IPS-18c (cell line): ENCODE results near the gene TMEM167A.

Experiments
- H3K4me3 ChIP-seq: 2 replicates; pipeline ENCODE4 v1.7.0; 2013; ENCODE audit warnings: low read depth, mild to moderate bottlenecking, low read length, moderate library complexity; ENCODE audit not compliant: insufficient read depth
- H3K9me3 ChIP-seq: one replicate; pipeline ENCODE4 v1.6.1; 2013; ENCODE audit warnings: mild to moderate bottlenecking, low read length, moderate library complexity; ENCODE audit not compliant: control insufficient read depth, insufficient read depth

Gene TMEM167A

GRCh38 chr5:83050723-83051340 lies 26.4 kb downstream of the TMEM167A start:
- Histone ChIP-seq H3K4me3 (no peak overlapping the region), H3K9me3 (no peaks in the 10 kb centered on the region)

- Histone ChIP-seq H3K9me3 (no peaks in the 10 kb centered on the region), H3K4me3 (no peak overlapping the region)
These were observed 27.8 kb downstream of the TMEM167A start for GRCh38 chr5:83049370-83049885.

GRCh38 chr5:83048811-83049210 lies 28.4 kb downstream of the TMEM167A start:
- Histone ChIP-seq H3K9me3 (no peaks in the 10 kb centered on the region), H3K4me3 (no peak overlapping the region)

GRCh38 chr5:83048277-83048676 lies 28.9 kb downstream of the TMEM167A start:
- H3K4me3 ChIP-seq, result no peak overlapping the region
- no peaks in the 10 kb centered on the region for H3K9me3 ChIP-seq

GRCh38 chr5:83044926-83045325 lies 32.3 kb downstream of the TMEM167A start:
- no peaks in the 10 kb centered on the region for H3K9me3 ChIP-seq
- H3K4me3 ChIP-seq, result no peak overlapping the region

- no peaks in the 10 kb centered on the region for H3K9me3 ChIP-seq
- H3K4me3 ChIP-seq, result no peak overlapping the region
These were observed 34.7 kb downstream of the TMEM167A start for GRCh38 chr5:83042507-83042906.

- H3K9me3 ChIP-seq, result no peaks in the 10 kb centered on the region
- no peak overlapping the region for H3K4me3 ChIP-seq
These were observed 38.3 kb downstream of the TMEM167A start for GRCh38 chr5:83038924-83039323.

- no peaks in the 10 kb centered on the region for H3K9me3 ChIP-seq
- H3K4me3 ChIP-seq, result no peak overlapping the region
These were observed 40.1 kb downstream of the TMEM167A start for GRCh38 chr5:83036991-83037575.

GRCh38 chr5:83035373-83036100 lies 41.7 kb downstream of the TMEM167A start:
- no peaks in the 10 kb centered on the region for H3K9me3 ChIP-seq
- H3K4me3 ChIP-seq, result no peak overlapping the region

GRCh38 chr5:83034528-83035207 lies 42.5 kb downstream of the TMEM167A start:
- no peak overlapping the region for H3K4me3 ChIP-seq
- no peaks in the 10 kb centered on the region for H3K9me3 ChIP-seq

- H3K9me3 ChIP-seq, result no peaks in the 10 kb centered on the region
- H3K4me3 ChIP-seq, result no peak overlapping the region
These were observed 43.2 kb downstream of the TMEM167A start for GRCh38 chr5:83034036-83034435.

GRCh38 chr5:83031381-83031780 lies 45.8 kb downstream of the TMEM167A start:
- Histone ChIP-seq H3K9me3 (no peaks in the 10 kb centered on the region), H3K4me3 (no peak overlapping the region)

GRCh38 chr5:83029912-83030311 lies 47.3 kb downstream of the TMEM167A start:
- Histone ChIP-seq H3K9me3 (no peaks in the 10 kb centered on the region), H3K4me3 (no peak overlapping the region)

- Histone ChIP-seq H3K4me3 (no peak overlapping the region), H3K9me3 (no peaks in the 10 kb centered on the region)
These were observed 50.1 kb downstream of the TMEM167A start for GRCh38 chr5:83026930-83027687.

- Histone ChIP-seq H3K4me3 (no peak overlapping the region), H3K9me3 (no peaks in the 10 kb centered on the region)
These were observed 50.7 kb downstream of the TMEM167A start for GRCh38 chr5:83026516-83026915.

GRCh38 chr5:83025690-83026478 lies 51.3 kb downstream of the TMEM167A start:
- Histone ChIP-seq H3K4me3 (no peak overlapping the region), H3K9me3 (no peaks in the 10 kb centered on the region)
